IMR-90 (cell line): ENCODE measurements around the gene AK1. TPM values are rescaled to one million over a fixed set of nuclear protein-coding genes. Genes with fewer than 3 reads are reported as not detected.

Experiments used
- ATAC-seq: fragments of 200-7000 bp; cut with Tn5 transposase; 2 replicates; pipeline ENCODE4 v1.9.1; 2020; ENCODE audit warnings: low read depth, mild to moderate bottlenecking, moderate library complexity
- BruUV-seq: library from RNA; stranded (reverse); fragments of 400-500 nt; replicated peaks from 2 replicates; lab custom pipeline; 2021; lab: Mats Ljungman, UMichigan
- CTCF ChIA-PET: fragments of 300-600 bp; formaldehyde crosslinking; extraction: SDS; loops from one replicate; lab custom pipeline; 2021; ENCODE audit warnings: antibody characterized with exemption; lab: Yijun Ruan, JAX
- POLR2A ChIA-PET: fragments of 300-600 bp; sonication (Branson Sonifier 250); formaldehyde crosslinking; loops from one replicate; lab custom pipeline; 2022; ENCODE audit warnings: antibody characterized with exemption; ENCODE audit not compliant: unreplicated experiment; lab: Charles Lee
- DNase-seq: peaks from one replicate; pipeline ENCODE4 v3.0.0; 2013
- H2AFZ ChIP-seq: replicated peaks from 2 replicates; pipeline ENCODE3; 2013; ENCODE audit warnings: low read length, mild to moderate bottlenecking; ENCODE audit not compliant: poor library complexity
- H2AK5ac ChIP-seq: 2 replicates; pipeline ENCODE4 v1.6.1; 2013; ENCODE audit warnings: low read depth, low read length, inconsistent platforms
- H2AK9ac ChIP-seq: replicated peaks from 2 replicates; pipeline ENCODE3; 2013; ENCODE audit warnings: mild to moderate bottlenecking, low read depth, low read length, moderate library complexity; ENCODE audit not compliant: poor library complexity
- H2BK120ac ChIP-seq: 2 replicates; pipeline ENCODE4 v1.6.1; 2013; ENCODE audit warnings: low read depth, low read length, inconsistent platforms
- H2BK15ac ChIP-seq: 3 replicates; pipeline ENCODE4 v1.6.1; 2013; ENCODE audit warnings: low read depth, low read length, inconsistent platforms
- H2BK20ac ChIP-seq: 2 replicates; pipeline ENCODE4 v1.6.1; 2013; ENCODE audit warnings: low read depth, mild to moderate bottlenecking, inconsistent platforms, low read length, moderate library complexity
- H2BK5ac ChIP-seq: 2 replicates; pipeline ENCODE4 v1.6.1; 2013; ENCODE audit warnings: mild to moderate bottlenecking, low read depth, low read length, inconsistent platforms; ENCODE audit not compliant: poor library complexity, severe bottlenecking
- H3K14ac ChIP-seq: replicated peaks from 2 replicates; pipeline ENCODE4 v1.6.1; 2013; ENCODE audit warnings: low read depth, low read length, inconsistent platforms
- H3K18ac ChIP-seq: 2 replicates; pipeline ENCODE4 v1.6.1; 2013; ENCODE audit warnings: low read depth, low read length, control low read depth
- H3K23ac ChIP-seq: 2 replicates; pipeline ENCODE4 v1.6.1; 2013; ENCODE audit warnings: low read depth, low read length, inconsistent platforms
- H3K27ac ChIP-seq: 2 replicates; pipeline ENCODE4 v1.5.1; 2013; ENCODE audit warnings: mild to moderate bottlenecking, control low read depth, low read length; ENCODE audit not compliant: insufficient read depth
- H3K27me3 ChIP-seq: 2 replicates; pipeline ENCODE4 v1.6.1; 2013; ENCODE audit warnings: low read length; ENCODE audit not compliant: control insufficient read depth, insufficient read depth
- H3K36me3 ChIP-seq: 2 replicates; pipeline ENCODE4 v1.6.1; 2013; ENCODE audit warnings: low read length, mixed read lengths; ENCODE audit not compliant: control insufficient read depth, insufficient read depth
- H3K4ac ChIP-seq: 2 replicates; pipeline ENCODE4 v1.6.1; 2013; ENCODE audit warnings: low read depth, low read length, inconsistent platforms
- H3K4me1 ChIP-seq: 2 replicates; pipeline ENCODE4 v1.6.1; 2013; ENCODE audit warnings: low read length, mixed read lengths; ENCODE audit not compliant: control insufficient read depth, insufficient read depth
- H3K4me2 ChIP-seq: 2 replicates; pipeline ENCODE4 v1.6.1; 2013; ENCODE audit warnings: low read depth, mild to moderate bottlenecking, control low read depth, low read length, moderate library complexity
- H3K4me3 ChIP-seq: 2 replicates; pipeline ENCODE4 v1.5.1; 2013; ENCODE audit warnings: low read depth, mild to moderate bottlenecking, control low read depth, low read length, moderate library complexity; ENCODE audit not compliant: insufficient read depth
- H3K56ac ChIP-seq: 2 replicates; pipeline ENCODE4 v1.6.1; 2013; ENCODE audit warnings: low read length, inconsistent platforms; ENCODE audit not compliant: insufficient read depth; ENCODE audit errors: extremely low read depth
- H3K79me1 ChIP-seq, 2 experiments: 2 replicates each; pipeline ENCODE4 v1.6.1; 2013; ENCODE audit warnings: low read length in 2 of 2, inconsistent platforms in 1 of 2, low read depth in 1 of 2
- H3K9ac ChIP-seq: 2 replicates; pipeline ENCODE4 v1.6.1; 2013; ENCODE audit warnings: low read depth, low read length, control low read depth
- H3K9me1 ChIP-seq: 2 replicates; pipeline ENCODE4 v1.6.1; 2013; ENCODE audit warnings: low read length, inconsistent platforms; ENCODE audit not compliant: insufficient read depth
- H3K9me3 ChIP-seq: 2 replicates; pipeline ENCODE4 v1.6.1; 2013; ENCODE audit warnings: low read length; ENCODE audit not compliant: control insufficient read depth, insufficient read depth
- H4K20me1 ChIP-seq: 2 replicates; pipeline ENCODE4 v1.6.1; 2013; ENCODE audit warnings: low read length, inconsistent platforms; ENCODE audit not compliant: insufficient read depth
- H4K5ac ChIP-seq: 2 replicates; pipeline ENCODE4 v1.6.1; 2013; ENCODE audit warnings: mild to moderate bottlenecking, low read depth, low read length, control low read depth
- H4K8ac ChIP-seq, 2 experiments: 2 replicates each; pipeline ENCODE4 v1.6.1; 2013; ENCODE audit warnings: low read depth in 2 of 2, low read length in 2 of 2, control low read depth in 1 of 2, inconsistent platforms in 1 of 2
- H4K91ac ChIP-seq: 2 replicates; pipeline ENCODE4 v1.6.1; 2013; ENCODE audit warnings: low read depth, low read length, inconsistent platforms; ENCODE audit not compliant: insufficient read depth
- BHLHE40 ChIP-seq: fragments of 150-350 bp; IDR thresholded peaks from 2 replicates; pipeline ENCODE4 v1.6.1; 2016; ENCODE audit warnings: mild to moderate bottlenecking, low read depth, low read length
- MAZ ChIP-seq: IDR thresholded peaks from 2 replicates; pipeline ENCODE4 v1.6.1; 2012; ENCODE audit warnings: low read depth, mild to moderate bottlenecking, low read length, improper control_type of control experiment, moderate library complexity, borderline replicate concordance
- WGBS, 2 experiments: methylation state at CpG; one replicate each; pipeline versions ENCODE4 v1.1.5 to v1.1.7; 2013; ENCODE audit warnings: missing lambda C conversion rate in 2 of 2; ENCODE audit not compliant: insufficient read length in 1 of 2; ENCODE audit errors: extremely low coverage in 2 of 2; 5-methylcytosine and 5-hydroxymethylcytosine counted together
- dilution Hi-C: fragments of 300-500 bp; cut with HindIII; formaldehyde crosslinking; loops from one replicate; pipeline ENCODE4 v1.14.3; 2018; ENCODE audit warnings: low sequenced_read_pairs; ENCODE audit not compliant: unreplicated experiment
- in situ Hi-C: fragments of 300-500 bp; cut with MboI; formaldehyde crosslinking; loops from 3 replicates; pipeline ENCODE4 v1.14.3; 2019; ENCODE audit warnings: low sequenced_read_pairs, inconsistent platforms, mixed read lengths
- intact Hi-C: fragments of 100-400 bp; cut with micrococcal nuclease; formaldehyde crosslinking; loops from 2 replicates; pipeline ENCODE4 v1.10.0; 2022
- polyA plus RNA-seq, 3 experiments: library from polyadenylated mRNA; depleted of rRNA; stranded (reverse); fragments of >200 nt; gene quantifications; 2 replicates each; pipeline ENCODE4 v1.2.3, GENCODE V29; 2012; ENCODE audit warnings: low replicate concordance in 1 of 3
- total RNA-seq: library from RNA; depleted of rRNA; stranded (reverse); fragments of >200 nt; gene quantifications from 2 replicates; pipeline ENCODE4 v1.2.3, GENCODE V29; 2012

AK1 gene
- total and polyA plus RNA-seq, 2 of the 4 experiments (the other 2 are of a cell fraction): 44.8 to 119 TPM

DNA sequence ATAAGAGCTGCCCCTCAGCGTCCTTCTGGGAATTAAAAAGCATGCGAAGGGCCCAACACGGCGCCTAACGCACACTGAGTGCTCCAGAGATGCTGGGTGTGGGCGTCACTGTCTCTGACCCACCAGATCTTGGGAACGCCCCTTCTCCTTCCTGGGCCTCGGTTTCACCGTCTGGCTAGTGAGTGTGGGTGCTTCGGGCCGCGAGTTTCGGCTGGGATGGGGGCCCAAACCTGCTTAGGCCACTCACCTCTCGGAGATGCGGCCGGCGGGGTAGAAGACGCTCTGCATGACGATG lies 49.4 kb upstream of the AK1 start:
- H3K56ac ChIP-seq: no peak overlapping the region; the same call in 1 of the 2 replicates
- CTCF ChIA-PET: interaction anchor here (1.3 to 1.4 kb wide), 2 partner anchors 37 to 191 kb away, joined by 3 read pairs; no protein-coding TSS in a partner anchor
- H2BK5ac ChIP-seq: no peak overlapping the region
- H2AK5ac ChIP-seq: peak overlapping the region; percentile 74
- H4K8ac ChIP-seq: peak overlapping the region in 1 of 2 experiments; percentile 40; a peak in 1 of 4 replicates
- no peak for DNase-seq
- H3K23ac ChIP-seq: peak overlapping the region; percentile 50; the same call in 1 of the 2 replicates
- no peak overlapping the region for H3K27ac ChIP-seq
- H3K4ac ChIP-seq: peak overlapping the region; percentile 44
- peak overlapping the region; percentile 17 for H2AK9ac ChIP-seq
- intact Hi-C loops (loop anchor here (10.0 kb wide), 2 partner anchors 422 to 722 kb away; no protein-coding TSS in a partner anchor), dilution Hi-C loops (no loop called here), in situ Hi-C loops (no loop called here)
- H3K79me1 ChIP-seq: 0 out of 4 replicates have a peak, but pooled peaks cover 0 to 12% of the 10 kb centered on the region in 2 experiments
- H3K9me1 ChIP-seq: peaks cover 17% of the 10 kb centered on the region
- BruUV-seq: no TSS peak
- H3K4me3 ChIP-seq: no peak overlapping the region
- no peaks in the 10 kb centered on the region for H3K9me3 ChIP-seq
- WGBS, 2 experiments: 25% methylated on average over 7 of the region's 19 CpGs; no CpG with 5 or more reads in 1 of the 2 experiments
- H2AFZ ChIP-seq: peak overlapping the region; percentile 87
- H3K27me3 ChIP-seq: no peaks in the 10 kb centered on the region
- TF ChIP-seq BHLHE40 (no peak), MAZ (0 out of 2 replicates have a peak, but pooled peaks have one; percentile 0)
- H3K9ac ChIP-seq: no peak overlapping the region
- H4K91ac ChIP-seq: no peak overlapping the region
- no peak for ATAC-seq
- POLR2A ChIA-PET: no interaction called here
- H2BK15ac ChIP-seq: no peak overlapping the region
- H3K4me1 ChIP-seq: peaks cover 13% of the 10 kb centered on the region
- H3K18ac ChIP-seq: no peak overlapping the region
- H4K20me1 ChIP-seq: peaks cover 14% of the 10 kb centered on the region
- H4K5ac ChIP-seq: no peak overlapping the region
- peak overlapping the region; percentile 56; the same call in 1 of the 2 replicates for H2BK20ac ChIP-seq
- peak overlapping the region; percentile 28; the same call in 1 of the 2 replicates for H2BK120ac ChIP-seq
- no peak overlapping the region; the same call in 1 of the 2 replicates for H3K4me2 ChIP-seq
- no peaks in the 10 kb centered on the region for H3K36me3 ChIP-seq
- no peak overlapping the region for H3K14ac ChIP-seq
